Suppressor macrophage treated with lipopolysaccharide for 1 hour (primary cell): ENCODE results near the gene RPS6KB1.
"Not testable (repeated sequence)": the region's sequence is repeated elsewhere in the genome, so short reads cannot be mapped to it uniquely, and the experiment has no call there.

ENCODE experiments used
- DNase-seq, 3 donors: peaks; one replicate each; pipeline ENCODE4 v3.0.0-alpha.2; 2020 to 2022

Gene RPS6KB1

DNA sequence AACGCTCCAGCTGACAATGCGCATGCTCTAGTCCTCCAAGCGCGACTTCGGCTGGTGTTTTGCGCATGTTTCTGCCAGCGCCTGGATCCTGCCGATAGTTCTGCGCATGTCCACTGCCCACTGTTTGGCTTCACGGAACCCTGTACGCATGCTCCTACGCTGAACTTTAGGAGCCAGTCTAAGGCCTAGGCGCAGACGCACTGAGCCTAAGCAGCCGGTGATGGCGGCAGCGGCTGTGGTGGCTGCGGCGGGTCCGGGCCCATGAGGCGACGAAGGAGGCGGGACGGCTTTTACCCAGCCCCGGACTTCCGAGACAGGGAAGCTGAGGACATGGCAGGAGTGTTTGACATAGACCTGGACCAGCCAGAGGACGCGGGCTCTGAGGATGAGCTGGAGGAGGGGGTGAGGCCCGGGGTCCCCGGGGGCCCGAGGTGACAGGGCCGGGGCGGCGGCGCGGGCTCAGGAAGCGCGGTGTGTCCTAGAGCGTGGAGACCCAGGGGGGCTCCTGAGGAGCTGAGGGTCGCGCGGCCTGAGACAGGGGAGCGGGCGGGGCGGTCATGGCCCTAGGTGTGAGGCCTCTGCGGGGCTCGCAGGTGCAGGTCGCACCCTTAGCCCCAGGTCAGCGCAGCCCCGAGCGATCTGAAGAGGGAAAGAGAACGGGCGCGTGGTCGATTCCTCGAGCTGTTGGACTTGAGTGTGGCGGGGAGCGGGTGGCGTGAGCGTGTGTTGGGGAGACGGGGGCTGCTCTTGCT, at the start of gene RPS6KB1, which contains the start of gene TUBD1:
Gene RPS6KB1 (plus strand): TSS at position 198 of the 752 bp plus-strand sequence. CDS start 64 bp downstream, at position 262.
Gene TUBD1 (minus strand): TSS at position 20 of the 752 bp plus-strand sequence. CDS start 1,941 bp downstream, outside the sequence.
- DNase-seq: peak; percentile 97 to 100 (median 99)

DNA sequence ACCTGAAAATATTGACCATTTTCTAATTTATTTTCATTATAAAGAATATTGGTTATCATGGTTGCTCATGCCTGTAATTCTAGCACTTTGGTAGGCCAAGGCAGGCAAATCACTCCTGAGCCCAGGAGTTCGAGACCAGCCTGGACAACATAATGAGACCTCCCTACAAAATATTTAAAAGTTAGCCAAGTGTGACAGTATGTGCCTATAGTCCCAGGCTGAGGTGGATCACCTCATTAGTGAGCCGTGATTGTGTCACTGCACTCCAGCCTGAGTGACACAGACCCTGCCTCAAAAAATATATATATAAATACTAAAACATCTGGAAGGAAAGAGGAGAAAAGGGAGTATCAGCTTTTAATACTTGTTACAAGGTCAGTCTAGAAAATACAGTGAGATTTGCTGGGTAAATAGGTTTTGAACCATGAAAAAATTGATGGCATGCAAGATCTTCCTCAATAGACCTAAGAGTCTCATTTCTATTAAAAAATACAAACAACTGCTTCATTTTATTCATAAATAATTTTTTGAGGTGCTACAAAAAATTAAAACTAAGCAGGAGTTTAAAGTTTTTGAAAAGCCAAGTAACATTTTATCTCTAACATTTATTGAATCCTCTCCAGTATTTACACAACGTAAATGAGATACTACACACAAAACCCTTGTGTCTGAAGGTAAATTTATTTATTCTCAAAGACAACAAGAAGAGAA, 47.9 kb upstream of the RPS6KB1 start:
- DNase-seq: peak in 2 of 3 donors; percentile 23 to 51

- DNase-seq: peak; percentile 62 to 80 (median 79)
Observed at GRCh38 chr17:59845595-59846393, 47.1 kb upstream of the RPS6KB1 start.

DNA sequence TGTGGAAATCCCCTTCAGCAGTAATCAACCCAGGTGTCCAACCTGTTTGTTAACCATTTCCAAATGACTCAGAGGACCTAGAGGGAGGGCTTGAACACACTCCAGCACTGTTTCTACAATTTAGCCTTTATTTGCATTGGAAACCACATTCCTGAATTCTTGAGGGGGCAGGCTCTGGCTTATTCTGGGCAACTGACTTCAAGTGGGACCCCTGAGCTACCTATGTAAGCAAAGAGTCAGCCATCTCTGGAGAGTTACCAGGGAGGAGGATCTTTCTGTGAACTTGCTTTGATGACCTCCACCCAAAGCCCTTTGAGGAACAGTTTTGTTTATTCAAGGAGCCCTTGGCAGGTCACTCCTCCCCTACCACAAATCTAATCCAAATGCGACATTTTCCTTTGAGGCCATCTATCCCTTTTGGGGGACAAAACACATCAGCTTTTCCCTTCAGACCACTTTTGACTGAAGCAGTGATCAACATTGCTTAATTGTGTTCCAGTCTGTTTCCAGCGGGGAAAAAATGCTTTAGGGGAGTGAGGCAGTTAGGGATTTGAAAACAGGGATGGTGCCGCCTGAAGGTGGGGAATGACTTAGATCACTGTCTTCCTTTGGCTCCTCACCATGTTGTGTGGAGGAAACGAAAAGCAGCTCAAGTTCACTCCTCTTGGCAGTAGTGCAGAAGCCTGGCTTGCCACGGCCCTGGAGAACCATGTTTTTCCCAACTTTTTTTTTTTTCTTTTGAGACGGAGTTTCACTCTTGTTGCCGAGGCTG, 46.3 kb upstream of the RPS6KB1 start:
- DNase-seq: peak in 1 of 3 donors; percentile 32

DNA sequence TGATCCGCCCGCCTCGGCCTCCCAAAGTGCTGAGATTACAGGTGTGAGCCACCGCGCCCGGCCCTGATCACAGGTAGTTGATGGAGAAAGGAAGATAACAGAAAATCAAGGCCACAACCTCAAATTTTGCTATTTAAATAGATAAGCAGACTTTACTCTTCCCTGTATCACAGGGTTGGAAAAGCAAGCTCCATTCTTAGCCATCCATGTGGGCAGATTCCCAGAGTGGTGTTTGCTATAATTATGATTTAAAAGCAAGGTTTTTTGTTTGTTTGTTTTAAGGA, 44.6 kb upstream of the RPS6KB1 start:
- DNase-seq: no peak

GRCh38 chr17:59848778-59849177, 44.1 kb upstream of the RPS6KB1 start:
- peak; percentile 67 to 72 (median 70) for DNase-seq

GRCh38 chr17:59850311-59850710, 42.6 kb upstream of the RPS6KB1 start:
- not testable (repeated sequence) for DNase-seq

GRCh38 chr17:59851439-59852375, 41.2 kb upstream of the RPS6KB1 start:
- no peak for DNase-seq

- DNase-seq: not testable (repeated sequence)
Observed at GRCh38 chr17:59852847-59853167, 40.1 kb upstream of the RPS6KB1 start.

- DNase-seq: peak; percentile 55 to 85 (median 71)
Observed at GRCh38 chr17:59853168-59853918, 39.6 kb upstream of the RPS6KB1 start.

- DNase-seq: not testable (repeated sequence)
Observed at GRCh38 chr17:59853919-59854729, 38.8 kb upstream of the RPS6KB1 start.

DNA sequence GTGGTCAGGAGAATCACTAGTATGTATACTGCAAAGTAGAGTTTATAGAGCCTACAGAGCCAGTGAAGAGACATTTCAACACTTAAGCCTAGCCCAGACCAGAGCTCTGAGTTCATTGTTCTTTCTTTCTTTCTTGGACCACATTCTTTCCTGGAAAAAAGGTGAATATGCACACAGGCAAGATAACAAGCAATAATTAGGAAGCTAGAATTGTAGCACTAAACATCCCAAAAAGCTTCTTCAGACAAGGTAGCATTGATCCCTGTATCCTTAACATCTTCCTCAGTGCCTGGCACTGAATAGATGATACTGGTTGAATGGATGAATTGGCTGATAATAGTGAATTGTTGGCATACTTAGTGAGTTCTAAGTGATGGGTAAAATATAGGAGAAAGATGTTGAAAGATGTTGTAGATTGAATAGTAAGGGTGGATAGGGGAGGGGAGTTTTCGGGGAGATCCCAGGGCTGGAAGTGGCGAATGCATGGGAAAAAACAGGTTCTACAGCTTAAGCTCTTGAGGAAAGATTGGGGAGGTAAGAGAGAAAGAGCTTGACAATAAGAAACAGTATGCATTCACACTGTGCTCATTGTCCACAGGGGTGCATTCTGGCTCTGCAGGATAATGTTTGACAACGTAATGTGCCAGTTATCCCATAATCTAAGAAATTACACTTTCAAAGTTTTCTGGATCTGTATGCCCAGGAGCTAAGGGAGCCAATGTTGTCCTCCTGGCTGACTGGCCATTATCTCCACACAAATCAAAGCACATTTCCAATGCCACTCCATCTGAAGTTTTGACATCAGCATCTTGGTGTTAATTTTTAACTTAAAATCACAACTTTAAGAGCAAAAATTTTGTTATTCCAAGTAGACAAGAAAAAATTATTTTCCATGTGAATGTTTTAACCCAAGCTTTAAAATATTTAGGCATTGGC, 35.8 kb upstream of the RPS6KB1 start:
- DNase-seq: peak in 1 of 3 donors; percentile 31

DNA sequence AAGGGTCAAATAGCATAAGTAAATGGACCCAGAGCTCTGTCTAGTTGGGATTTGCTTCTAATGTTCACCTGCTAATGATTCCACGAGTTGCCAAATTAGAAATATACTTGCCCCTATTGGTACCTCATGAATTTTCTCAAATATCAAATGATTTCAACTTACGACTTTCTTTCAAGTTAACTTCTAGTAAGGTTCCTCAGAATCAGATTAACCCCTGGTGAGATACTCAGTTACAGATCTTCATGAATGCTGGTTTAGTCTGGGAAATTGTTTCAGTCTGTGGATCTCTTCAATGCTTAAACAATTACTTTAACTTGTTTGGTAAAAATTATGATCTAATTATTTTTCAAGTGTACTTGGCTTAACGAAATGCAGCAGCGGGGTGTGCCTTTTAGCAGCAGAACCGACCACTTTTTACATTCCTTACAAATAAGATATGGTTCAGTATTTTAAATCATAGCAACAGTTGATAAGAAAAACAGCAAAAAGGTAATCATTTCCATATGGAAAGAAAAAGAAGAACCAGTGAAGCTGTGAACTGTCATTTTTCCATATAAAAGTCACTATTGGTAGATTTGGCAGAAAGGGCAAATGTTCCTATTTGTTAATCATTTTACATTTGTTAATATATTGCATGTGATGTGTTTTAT, 34.6 kb upstream of the RPS6KB1 start:
- no peak for DNase-seq

DNA sequence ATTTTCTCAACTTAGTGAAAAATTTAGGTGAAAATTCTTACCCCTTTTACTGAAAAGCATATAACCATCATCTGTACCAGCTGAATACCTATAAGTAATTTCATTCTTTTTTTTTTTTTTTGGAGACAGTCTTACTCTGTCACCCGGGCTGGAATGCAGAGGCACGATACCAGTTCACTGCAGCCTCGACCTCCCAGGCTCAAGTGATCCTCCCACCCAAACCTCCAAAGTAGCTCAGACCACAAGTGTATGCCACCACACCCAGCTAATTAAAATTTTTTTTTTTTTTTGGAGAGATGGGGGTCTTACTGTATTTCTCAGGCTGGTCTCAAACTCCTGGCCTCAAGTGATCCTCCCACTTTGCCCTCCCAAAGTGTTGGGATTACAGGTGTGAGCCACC, 34.0 kb upstream of the RPS6KB1 start:
- DNase-seq: no peak

DNA sequence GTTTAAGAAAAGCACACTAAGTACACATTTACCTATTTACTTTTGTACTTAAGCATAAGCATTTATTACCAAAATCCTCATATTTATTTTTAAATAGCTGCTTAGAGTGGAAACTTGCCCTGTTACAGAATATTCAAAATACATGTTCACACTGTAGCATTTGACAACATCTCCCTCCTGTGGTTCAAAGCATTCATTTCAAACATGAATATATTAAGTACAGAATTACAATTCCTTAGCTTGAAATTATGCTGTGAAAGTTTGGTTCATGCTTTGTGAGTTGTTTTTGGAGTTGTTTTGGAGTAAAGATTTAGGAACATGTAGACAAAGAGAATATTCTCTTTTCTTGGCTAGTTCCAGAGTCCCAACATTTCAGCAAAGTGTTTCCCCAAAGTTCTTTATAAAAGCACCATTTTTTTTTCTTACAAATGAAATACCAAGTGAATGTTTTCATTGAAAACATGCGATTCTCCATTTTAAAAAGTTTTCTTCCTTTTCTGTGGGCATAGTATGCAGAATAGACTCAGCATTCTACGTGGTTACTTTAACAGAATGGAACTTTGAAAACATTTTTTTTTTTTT, 33.4 kb upstream of the RPS6KB1 start:
- DNase-seq: peak; percentile 61 to 84 (median 81)

DNA sequence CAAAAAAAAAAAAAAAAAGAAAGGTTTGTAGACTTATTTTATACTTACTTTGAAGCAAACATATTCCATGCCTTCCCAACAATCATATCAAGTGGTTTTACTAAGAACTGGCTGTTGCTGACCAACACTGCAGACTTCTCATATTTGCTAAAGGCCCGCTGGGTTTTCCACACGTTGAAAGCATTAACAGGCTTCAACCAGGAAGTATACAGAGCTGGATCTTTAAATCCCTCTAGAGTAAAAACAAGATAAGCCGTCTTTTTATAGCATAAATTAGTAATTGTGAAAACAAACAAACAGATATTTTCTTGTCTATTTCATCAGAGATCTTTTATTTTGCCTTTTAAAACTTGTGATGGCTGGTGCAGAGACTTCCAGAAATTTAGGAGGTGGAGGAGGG, 29.3 kb upstream of the RPS6KB1 start:
- DNase-seq: no peak

DNA sequence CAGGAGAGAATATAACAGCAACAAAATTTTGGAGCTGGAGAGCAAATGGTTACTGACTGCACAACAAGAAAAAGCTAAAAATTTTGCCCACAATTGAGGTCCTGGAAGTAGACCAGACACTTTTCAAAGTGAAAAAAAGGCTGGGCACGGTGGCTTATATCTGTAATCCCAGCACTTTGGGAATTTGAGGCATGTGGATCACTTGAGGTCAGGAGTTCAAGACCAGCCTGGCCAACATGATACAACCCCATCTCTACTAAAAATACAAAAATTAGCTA, 23.0 kb upstream of the RPS6KB1 start:
- no peak for DNase-seq

DNA sequence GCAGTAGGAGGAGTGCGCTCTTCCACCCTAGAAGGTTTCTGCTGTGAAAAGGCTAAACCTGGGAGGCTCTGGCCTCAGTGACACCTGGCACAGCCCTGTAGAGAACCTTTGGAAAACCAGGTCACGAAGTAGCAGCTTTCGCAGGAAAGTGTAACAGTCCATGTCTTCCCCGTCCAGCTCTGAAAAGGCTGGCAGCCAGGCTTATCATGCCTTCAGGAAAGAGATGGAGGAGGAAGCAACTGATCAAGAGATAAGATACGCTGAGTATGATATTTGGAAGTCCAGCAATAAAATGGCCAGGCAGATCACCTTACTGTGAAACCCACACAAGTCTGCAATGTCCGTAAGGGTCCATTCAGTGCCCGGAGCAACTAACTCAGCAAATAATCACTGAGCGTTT, 22.4 kb upstream of the RPS6KB1 start:
- DNase-seq: no peak
